GM19025 (cell line): ENCODE measurements around the gene USH1G.
"Not testable (repeated sequence)": the region's sequence is repeated elsewhere in the genome, so short reads cannot be mapped to it uniquely, and the experiment has no call there.

ENCODE experiments used
- ATAC-seq: cut with Tn5 transposase; IDR thresholded peaks from one replicate; pipeline ENCODE4 v1.9.1; 2021; ENCODE audit warnings: mild to moderate bottlenecking, low read depth, moderate library complexity; ENCODE audit not compliant: unreplicated experiment

Gene USH1G

GRCh38 chr17:74907012-74907411 lies 16.0 kb downstream of the USH1G start:
- no peak for ATAC-seq

GRCh38 chr17:74906214-74906793 lies 16.8 kb downstream of the USH1G start:
- not testable (repeated sequence) for ATAC-seq

- no peak for ATAC-seq
These were observed 18.2 kb downstream of the USH1G start for GRCh38 chr17:74904687-74905409.

- no peak for ATAC-seq
These were observed 19.4 kb downstream of the USH1G start for GRCh38 chr17:74903671-74904070.

GRCh38 chr17:74903034-74903433 lies 20.0 kb downstream of the USH1G start:
- ATAC-seq: no peak

GRCh38 chr17:74901353-74902135 lies 21.5 kb downstream of the USH1G start:
- no peak for ATAC-seq

- ATAC-seq: no peak
These were observed 22.8 kb downstream of the USH1G start for GRCh38 chr17:74900208-74900607.

GRCh38 chr17:74898376-74898946 lies 24.6 kb downstream of the USH1G start:
- ATAC-seq: no peak

- ATAC-seq: no peak
These were observed 29.0 kb downstream of the USH1G start for GRCh38 chr17:74893936-74894671.

- ATAC-seq: no peak
These were observed 29.8 kb downstream of the USH1G start, which contains the start of gene FADS6 for GRCh38 chr17:74892974-74893911. Gene FADS6, minus strand, starts transcription at chr17:74893633. Its CDS starts 38 bp downstream, at chr17:74893595.

- no peak for ATAC-seq
These were observed 30.8 kb downstream of the USH1G start for GRCh38 chr17:74892013-74892841.

GRCh38 chr17:74890554-74890953 lies 32.5 kb downstream of the USH1G start:
- no peak for ATAC-seq

GRCh38 chr17:74888469-74888868 lies 34.6 kb downstream of the USH1G start:
- ATAC-seq: no peak

- no peak for ATAC-seq
These were observed 39.8 kb downstream of the USH1G start for GRCh38 chr17:74883241-74883745.

GRCh38 chr17:74882517-74883240 lies 40.4 kb downstream of the USH1G start:
- ATAC-seq: no peak

- ATAC-seq: no peak
These were observed 42.0 kb downstream of the USH1G start for GRCh38 chr17:74881073-74881472.

- ATAC-seq: no peak
These were observed 43.7 kb downstream of the USH1G start for GRCh38 chr17:74879308-74879707.

- ATAC-seq: no peak
These were observed 44.4 kb downstream of the USH1G start for GRCh38 chr17:74878658-74879057.
